Smooth muscle cell (in vitro differentiated cells): ENCODE results near the gene ITPR1. TPM values are rescaled to one million over a fixed set of nuclear protein-coding genes. Genes with fewer than 3 reads are reported as not detected.
A peak's percentile ranks its signal among the peaks of the same experiment; 100 is the strongest.

ENCODE experiments used
- DNase-seq: peaks from one replicate; lab custom pipeline; 2025; ENCODE audit not compliant: unreplicated experiment; lab: John Stamatoyannopoulos, UW
- H2AFZ ChIP-seq: fragments of 200-600 bp; sonication (generic); 2 replicates; pipeline ENCODE4 v1.6.0; 2016; ENCODE audit warnings: antibody characterized with exemption, low read depth, mild to moderate bottlenecking
- H3F3A ChIP-seq: fragments of 200-600 bp; sonication (generic); 2 replicates; pipeline ENCODE4 v1.6.0; 2017; ENCODE audit warnings: antibody characterized with exemption, low read depth
- H3K27ac ChIP-seq: fragments of 200-600 bp; sonication (generic); 2 replicates; pipeline ENCODE4 v1.5.1; 2016; ENCODE audit warnings: low read depth, mild to moderate bottlenecking
- H3K27me3 ChIP-seq: fragments of 200-600 bp; sonication (generic); 2 replicates; pipeline ENCODE4 v1.6.1; 2016; ENCODE audit warnings: low read depth, mild to moderate bottlenecking
- H3K36me3 ChIP-seq: fragments of 200-600 bp; sonication (generic); 2 replicates; pipeline ENCODE4 v1.5.1; 2016; ENCODE audit warnings: low read depth
- H3K4me1 ChIP-seq: fragments of 200-600 bp; sonication (generic); 2 replicates; pipeline ENCODE4 v1.5.1; 2016; ENCODE audit warnings: low read depth
- H3K4me2 ChIP-seq: fragments of 200-600 bp; sonication (generic); 2 replicates; pipeline ENCODE4 v1.6.0; 2016; ENCODE audit warnings: mild to moderate bottlenecking
- H3K4me3 ChIP-seq: fragments of 200-600 bp; sonication (generic); 2 replicates; pipeline ENCODE4 v1.5.1; 2016; ENCODE audit warnings: mild to moderate bottlenecking
- H3K79me2 ChIP-seq: fragments of 200-600 bp; sonication (generic); 2 replicates; pipeline ENCODE4 v1.6.0; 2016; ENCODE audit warnings: low read depth, mild to moderate bottlenecking
- H3K9ac ChIP-seq: fragments of 200-600 bp; sonication (generic); 2 replicates; pipeline ENCODE4 v1.6.0; 2016; ENCODE audit warnings: low read depth
- H3K9me3 ChIP-seq: fragments of 200-600 bp; sonication (generic); replicated peaks from 2 replicates; pipeline ENCODE4 v1.5.1; 2016; ENCODE audit warnings: low read depth
- H4K20me1 ChIP-seq: fragments of 200-600 bp; sonication (generic); 2 replicates; pipeline ENCODE4 v1.6.0; 2016; ENCODE audit warnings: low read depth
- WGBS: methylation state at CpG from one replicate; pipeline ENCODE4 v1.1.7; 2016; ENCODE audit warnings: low lambda C conversion rate; 5-methylcytosine and 5-hydroxymethylcytosine counted together
- polyA plus RNA-seq: library from polyadenylated mRNA; unstranded; fragments of >200 nt; fragmentation: Nextera tagmentation; extraction: Ambion mirVana; gene quantifications from 2 replicates; pipeline ENCODE4 v1.2.1, GENCODE V29; 2016
- total RNA-seq: library from RNA; depleted of rRNA; stranded (reverse); fragments of >200 nt; gene quantifications from 2 replicates; pipeline ENCODE4 v1.2.3, GENCODE V29; 2014
- TF ChIP-seq, protein P1 (sequence below): fragments of 200-600 bp; sonication (generic); IDR thresholded peaks from 2 replicates; pipeline ENCODE4 v1.5.1; 2017; ENCODE audit warnings: borderline replicate concordance, mild to moderate bottlenecking, antibody characterized with exemption; ENCODE audit not compliant: insufficient read depth, poor library complexity, severe bottlenecking

The ITPR1 gene
- total and polyA plus RNA-seq, 2 experiments from 2014 or later = 16.4 to 28.6 TPM

DNA sequence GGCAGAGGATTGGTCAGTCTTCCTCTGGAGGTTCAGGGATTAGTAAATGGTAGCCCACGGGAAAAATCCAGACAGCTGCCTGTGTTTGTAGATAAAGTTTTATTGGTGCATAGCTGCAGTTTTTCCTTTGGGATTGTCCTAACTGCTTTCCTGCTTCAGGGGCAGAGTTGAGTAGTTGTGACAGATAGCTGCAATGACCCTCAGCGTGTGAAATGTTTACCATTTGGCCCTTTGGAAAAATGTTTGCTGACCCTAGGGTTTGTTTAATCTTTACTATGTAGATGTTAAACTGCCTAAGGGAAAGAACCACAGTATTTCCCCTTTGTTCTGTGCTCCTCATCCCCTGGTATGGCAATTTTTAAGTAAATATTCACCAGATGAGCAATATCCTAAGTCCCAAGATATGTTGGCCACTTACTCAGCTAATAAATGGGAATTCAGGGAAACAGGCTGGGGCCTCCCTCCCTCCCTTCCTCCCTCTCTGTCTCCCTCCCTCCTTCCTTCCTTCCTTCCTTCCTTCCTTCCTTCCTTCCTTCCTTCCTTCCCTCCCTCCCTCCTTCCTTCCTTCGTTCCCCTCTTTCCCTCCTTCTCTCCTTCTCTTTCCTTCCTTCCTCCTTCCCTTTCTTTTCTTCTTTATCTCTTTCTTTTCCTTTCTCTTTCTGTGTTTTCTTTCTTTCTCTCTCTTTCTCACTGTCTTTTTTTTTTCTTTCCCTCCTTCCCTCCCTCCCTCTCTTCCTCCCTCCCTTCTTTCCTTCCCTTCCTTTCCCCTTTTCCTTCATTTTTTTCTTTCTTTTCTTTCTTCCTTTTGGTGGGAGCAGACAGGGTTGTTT is 251.5 kb downstream of the ITPR1 start:
- peak overlapping the region; percentile 64 for H3K9ac ChIP-seq
- no peak overlapping the region for H2AFZ ChIP-seq
- no peaks in the 10 kb centered on the region for H3K9me3 ChIP-seq
- H3K79me2 ChIP-seq = no peaks in the 10 kb centered on the region
- no peaks in the 10 kb centered on the region for H3K36me3 ChIP-seq
- H3K27ac ChIP-seq = peak overlapping the region; percentile 97
- peaks cover 7% of the 10 kb centered on the region for H3K4me1 ChIP-seq
- H3K4me2 ChIP-seq = peak overlapping the region; percentile 68
- WGBS = 5% methylated on average over 3 of the region's 3 CpGs
- no peaks in the 10 kb centered on the region for H4K20me1 ChIP-seq
- peaks cover 47% of the 10 kb centered on the region for H3F3A ChIP-seq
- H3K4me3 ChIP-seq = no peak overlapping the region
- DNase-seq = no peak
- TF ChIP-seq, protein P1, sequence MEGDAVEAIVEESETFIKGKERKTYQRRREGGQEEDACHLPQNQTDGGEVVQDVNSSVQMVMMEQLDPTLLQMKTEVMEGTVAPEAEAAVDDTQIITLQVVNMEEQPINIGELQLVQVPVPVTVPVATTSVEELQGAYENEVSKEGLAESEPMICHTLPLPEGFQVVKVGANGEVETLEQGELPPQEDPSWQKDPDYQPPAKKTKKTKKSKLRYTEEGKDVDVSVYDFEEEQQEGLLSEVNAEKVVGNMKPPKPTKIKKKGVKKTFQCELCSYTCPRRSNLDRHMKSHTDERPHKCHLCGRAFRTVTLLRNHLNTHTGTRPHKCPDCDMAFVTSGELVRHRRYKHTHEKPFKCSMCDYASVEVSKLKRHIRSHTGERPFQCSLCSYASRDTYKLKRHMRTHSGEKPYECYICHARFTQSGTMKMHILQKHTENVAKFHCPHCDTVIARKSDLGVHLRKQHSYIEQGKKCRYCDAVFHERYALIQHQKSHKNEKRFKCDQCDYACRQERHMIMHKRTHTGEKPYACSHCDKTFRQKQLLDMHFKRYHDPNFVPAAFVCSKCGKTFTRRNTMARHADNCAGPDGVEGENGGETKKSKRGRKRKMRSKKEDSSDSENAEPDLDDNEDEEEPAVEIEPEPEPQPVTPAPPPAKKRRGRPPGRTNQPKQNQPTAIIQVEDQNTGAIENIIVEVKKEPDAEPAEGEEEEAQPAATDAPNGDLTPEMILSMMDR = no peak
- no peaks in the 10 kb centered on the region for H3K27me3 ChIP-seq

DNA sequence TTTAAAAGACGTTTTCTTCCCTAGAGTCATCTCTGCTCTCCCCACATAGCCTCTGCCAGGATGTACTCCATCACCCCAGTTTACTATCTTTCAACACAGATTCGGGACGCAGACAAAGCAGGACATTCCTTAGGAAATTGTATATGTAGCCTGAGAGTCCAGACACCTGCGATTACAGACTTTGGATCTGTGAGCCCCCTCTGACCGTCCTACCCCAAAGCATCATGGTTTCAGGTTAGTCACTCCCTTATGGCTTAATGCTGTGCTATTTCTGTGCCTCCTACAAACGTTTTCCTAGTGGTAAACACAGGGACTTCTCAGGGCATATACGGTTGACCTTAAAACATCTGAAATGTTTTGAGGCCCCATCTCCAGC is 252.1 kb downstream of the ITPR1 start:
- no peak for DNase-seq
- no peaks in the 10 kb centered on the region for H3K79me2 ChIP-seq
- no peaks in the 10 kb centered on the region for H3K36me3 ChIP-seq
- H3K4me3 ChIP-seq = no peak overlapping the region
- H3K4me2 ChIP-seq = peak overlapping the region; percentile 68
- 27% methylated on average over 7 of the region's 7 CpGs for WGBS
- H3K27me3 ChIP-seq = no peaks in the 10 kb centered on the region
- peaks cover 48% of the 10 kb centered on the region for H3F3A ChIP-seq
- TF ChIP-seq, protein P1 = no peak
- H2AFZ ChIP-seq = no peak overlapping the region
- H4K20me1 ChIP-seq = no peaks in the 10 kb centered on the region
- H3K9ac ChIP-seq = peak overlapping the region; percentile 64
- peaks cover 7% of the 10 kb centered on the region for H3K4me1 ChIP-seq
- peak overlapping the region; percentile 97 for H3K27ac ChIP-seq
- H3K9me3 ChIP-seq = no peaks in the 10 kb centered on the region

DNA sequence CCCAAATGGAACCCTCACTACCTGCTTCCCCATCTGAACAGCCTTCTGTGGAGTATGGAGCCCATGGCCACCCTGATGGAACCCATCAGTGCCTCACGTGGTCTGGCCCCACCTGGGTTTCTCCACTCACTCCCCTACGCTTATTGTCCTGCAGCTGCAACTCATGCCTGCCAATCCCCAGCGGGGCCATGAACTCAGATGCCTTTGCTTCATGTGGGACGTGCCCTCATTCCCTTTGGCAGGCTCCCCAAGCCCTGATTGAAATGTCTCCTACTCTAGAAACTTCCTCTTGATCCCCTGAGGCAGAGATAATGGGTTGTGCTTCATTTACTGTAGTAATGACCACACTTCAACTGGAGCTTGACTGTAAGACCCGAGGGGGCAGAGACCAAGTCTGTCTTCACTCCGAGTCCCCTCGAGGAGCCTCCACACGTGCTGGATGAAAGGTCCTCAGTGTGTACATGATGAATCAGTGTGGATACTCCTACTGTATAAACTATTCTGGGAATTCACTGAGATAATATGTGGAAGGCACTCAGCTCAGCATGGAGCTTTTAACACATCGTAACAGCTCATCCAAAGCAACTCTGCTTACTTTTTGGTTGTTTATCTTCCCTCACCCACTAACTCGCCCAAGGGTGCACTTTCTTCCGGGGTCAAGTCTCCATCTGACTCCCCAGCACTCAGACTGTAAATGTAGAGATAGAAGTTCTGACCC is 253.3 kb downstream of the ITPR1 start:
- Histone ChIP-seq H3K27ac (peak overlapping the region; percentile 97), H3K27me3 (no peaks in the 10 kb centered on the region), H4K20me1 (no peaks in the 10 kb centered on the region), H3K79me2 (no peaks in the 10 kb centered on the region), H3K9me3 (no peaks in the 10 kb centered on the region), H3K4me1 (peaks cover 17% of the 10 kb centered on the region), H3K4me2 (peak overlapping the region; percentile 68), H3K9ac (peak overlapping the region; percentile 21), H3F3A (peaks cover 47% of the 10 kb centered on the region), H3K36me3 (no peaks in the 10 kb centered on the region), H2AFZ (no peak overlapping the region), H3K4me3 (no peak overlapping the region)
- no peak for DNase-seq
- TF ChIP-seq, protein P1 = no peak
- 35% methylated on average over 11 of the region's 11 CpGs for WGBS
